ENCODE measurements around the gene PSMD7. TPM values are rescaled to one million over a fixed set of nuclear protein-coding genes. Genes with fewer than 3 reads are reported as not detected.

PSMD7 gene
- total RNA-seq, 1 experiment from 2014 or later, result 109 TPM

- H3K9me2 ChIP-seq (ENCODE audit: insufficient read depth), result no peaks in the 10 kb centered on the region
- no peaks in the 10 kb centered on the region for H4K20me1 ChIP-seq (ENCODE audit: insufficient read depth)
- no peak for TF ChIP-seq JUND (IDR thresholded peaks at IDR 0.05)
- no peak for TF ChIP-seq POLR2AphosphoS5 (IDR thresholded peaks at IDR 0.05; ENCODE audit: low read depth, low read length)
- no peak for TF ChIP-seq ELF1 (IDR thresholded peaks at IDR 0.05; ENCODE audit: borderline replicate concordance, low read depth)
- TF ChIP-seq, protein P1, sequence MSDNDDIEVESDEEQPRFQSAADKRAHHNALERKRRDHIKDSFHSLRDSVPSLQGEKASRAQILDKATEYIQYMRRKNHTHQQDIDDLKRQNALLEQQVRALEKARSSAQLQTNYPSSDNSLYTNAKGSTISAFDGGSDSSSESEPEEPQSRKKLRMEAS (IDR thresholded peaks at IDR 0.05), result no peak
- TF ChIP-seq RAD21 (IDR thresholded peaks at IDR 0.05; ENCODE audit: low read depth), result no peak
- no peak for TF ChIP-seq EZH2phosphoT487 (IDR thresholded peaks at IDR 0.05; ENCODE audit: borderline replicate concordance)
- TF ChIP-seq YY1 (IDR thresholded peaks at IDR 0.05; ENCODE audit: extremely low read depth, insufficient replicate concordance, low read depth, low read length), result no peak
- no peak for TF ChIP-seq SIN3A (IDR thresholded peaks at IDR 0.05; ENCODE audit: low read depth)
- H3K27me3 ChIP-seq (ENCODE audit: insufficient read depth, low read length), result no peaks in the 10 kb centered on the region
- ATAC-seq (no peak), DNase-seq (ENCODE audit: low read depth, low spot score) (no peak)
- H3K36me3 ChIP-seq (ENCODE audit: control insufficient read depth in 1 of 2, insufficient read depth in 2 of 2, low read length in 2 of 2), result peaks cover 0 to 2% of the 10 kb centered on the region in 2 experiments; a peak in 2 of 4 replicates
- H3K9ac ChIP-seq (ENCODE audit: low read length), result no peak overlapping the region
- H3K4me2 ChIP-seq (ENCODE audit: low read length), result no peak overlapping the region
- intact Hi-C loops (cut with micrococcal nuclease), result no loop called here
- ChIA-PET CTCF (no interaction called here), POLR2A (no interaction called here), RAD21 (ENCODE audit: low non-redundant PET in 1 of 2, low total read pairs in 2 of 2, uncharacterized antibody in 2 of 2, unreplicated experiment in 2 of 2) (no interaction called here)
- no TSS peak for BruUV-seq (replicated peaks)
- no peak overlapping the region for H3K4me3 ChIP-seq (replicated peaks in 1 of 2; ENCODE audit: low read depth in 1 of 2, low read length in 2 of 2)
- H2AFZ ChIP-seq (ENCODE audit: low read depth, low read length, poor library complexity, severe bottlenecking), result no peak overlapping the region
- no peaks in the 10 kb centered on the region for H3K9me3 ChIP-seq (ENCODE audit: control insufficient read depth in 1 of 2, insufficient read depth in 1 of 2, low read depth in 1 of 2, low read length in 2 of 2)
- H3K27ac ChIP-seq (ENCODE audit: low read depth, low read length), result no peak overlapping the region
- no peaks in the 10 kb centered on the region for H3K4me1 ChIP-seq (ENCODE audit: control insufficient read depth in 1 of 2, insufficient read depth in 2 of 2, low read length in 2 of 2)
- no peaks in the 10 kb centered on the region for H3K79me2 ChIP-seq (ENCODE audit: insufficient read depth, low read length)
These were observed 24.1 kb downstream of the PSMD7 start for GRCh38 chr16:74320707-74321106.

DNA sequence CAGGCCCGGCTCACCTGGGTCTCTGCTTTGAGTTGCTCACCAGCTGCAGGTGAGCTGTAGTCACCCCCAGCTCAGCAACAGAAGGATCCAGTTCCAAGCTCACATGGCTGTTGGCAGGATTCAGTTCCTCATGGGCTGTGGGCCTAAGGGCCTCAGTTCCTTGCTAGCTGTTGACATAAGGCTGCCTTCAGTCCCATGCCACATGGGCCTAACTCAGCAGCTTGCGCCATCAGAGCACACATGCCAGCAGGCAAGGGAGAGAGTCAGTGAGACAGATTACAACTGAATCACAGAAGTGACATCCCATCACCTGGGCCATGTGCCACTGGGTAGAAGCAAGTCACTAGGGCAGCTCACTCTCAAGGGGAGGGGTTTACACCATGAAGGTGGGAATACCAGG lies 24.7 kb downstream of the PSMD7 start:
- Histone ChIP-seq H3K27ac (ENCODE audit: low read depth, low read length) (no peak overlapping the region), H2AFZ (ENCODE audit: low read depth, low read length, poor library complexity, severe bottlenecking) (no peak overlapping the region), H3K36me3 (ENCODE audit: control insufficient read depth in 1 of 2, insufficient read depth in 2 of 2, low read length in 2 of 2) (peaks cover under 1 to 4% of the 10 kb centered on the region in 2 experiments; a peak in 3 of 4 replicates), H3K27me3 (ENCODE audit: insufficient read depth, low read length) (no peaks in the 10 kb centered on the region), H3K9ac (ENCODE audit: low read length) (no peak overlapping the region), H3K4me3 (replicated peaks in 1 of 2; ENCODE audit: low read depth in 1 of 2, low read length in 2 of 2) (no peak overlapping the region), H3K4me1 (ENCODE audit: control insufficient read depth in 1 of 2, insufficient read depth in 2 of 2, low read length in 2 of 2) (no peaks in the 10 kb centered on the region), H3K9me2 (ENCODE audit: insufficient read depth) (no peaks in the 10 kb centered on the region), H3K9me3 (ENCODE audit: control insufficient read depth in 1 of 2, insufficient read depth in 1 of 2, low read depth in 1 of 2, low read length in 2 of 2) (no peaks in the 10 kb centered on the region), H3K4me2 (ENCODE audit: low read length) (no peak overlapping the region), H3K79me2 (ENCODE audit: insufficient read depth, low read length) (no peaks in the 10 kb centered on the region), H4K20me1 (ENCODE audit: insufficient read depth) (no peaks in the 10 kb centered on the region)
- BruUV-seq (replicated peaks), result no TSS peak
- ATAC-seq (no peak), DNase-seq (ENCODE audit: low read depth, low spot score) (no peak)
- POLR2A ChIA-PET, result no interaction called here
- CTCF ChIA-PET, result no interaction called here
- RAD21 ChIA-PET (ENCODE audit: low non-redundant PET in 1 of 2, low total read pairs in 2 of 2, uncharacterized antibody in 2 of 2, unreplicated experiment in 2 of 2), result no interaction called here
- intact Hi-C loops (cut with micrococcal nuclease), result no loop called here
- TF ChIP-seq TCF7L2 (IDR thresholded peaks at IDR 0.05; ENCODE audit: borderline replicate concordance, extremely low read depth, insufficient read depth, insufficient read length), result no peak
- TF ChIP-seq ELF1 (IDR thresholded peaks at IDR 0.05; ENCODE audit: borderline replicate concordance, low read depth), result no peak
- TF ChIP-seq EZH2phosphoT487 (IDR thresholded peaks at IDR 0.05; ENCODE audit: borderline replicate concordance), result no peak
- TF ChIP-seq SIN3A (IDR thresholded peaks at IDR 0.05; ENCODE audit: low read depth), result no peak
- TF ChIP-seq ZFX (IDR thresholded peaks at IDR 0.05), result no peak
- no peak for TF ChIP-seq ZBTB33 (IDR thresholded peaks at IDR 0.05; ENCODE audit: extremely low read depth, insufficient replicate concordance, low read length)
- TF ChIP-seq ZNF274 (IDR thresholded peaks at IDR 0.05; ENCODE audit: low read depth, low read length), result no peak
- TF ChIP-seq RAD21 (IDR thresholded peaks at IDR 0.05; ENCODE audit: low read depth), result no peak
- TF ChIP-seq REST (IDR thresholded peaks at IDR 0.05; ENCODE audit: low read depth), result no peak
- no peak for TF ChIP-seq JUND (IDR thresholded peaks at IDR 0.05)
- TF ChIP-seq SRF (IDR thresholded peaks at IDR 0.05; ENCODE audit: low read depth), result no peak
- no peak for TF ChIP-seq POLR2AphosphoS5 (IDR thresholded peaks at IDR 0.05; ENCODE audit: low read depth, low read length)
- no peak for TF ChIP-seq CBX3 (IDR thresholded peaks at IDR 0.05; ENCODE audit: low read depth)
- TF ChIP-seq YY1 (IDR thresholded peaks at IDR 0.05; ENCODE audit: extremely low read depth, insufficient replicate concordance, low read depth, low read length), result no peak

Measured in HCT116 (cell line).